ENCODE data around the gene ELAVL1. TPM values are rescaled to one million over a fixed set of nuclear protein-coding genes. Genes with fewer than 3 reads are reported as not detected.

Gene ELAVL1
- total and polyA plus RNA-seq, 9 of the 15 experiments (the other 6 are each of a cell fraction or from before 2014, with no cell fraction given), result 4.3 to 172 (median 69.2) TPM

- TF ChIP-seq ZMIZ1 (IDR thresholded peaks at IDR 0.05; ENCODE audit: low read depth in 2 of 2, low read length in 2 of 2), result no peak
- no peak for TF ChIP-seq ZEB2 (IDR thresholded peaks at IDR 0.05)
- TF ChIP-seq U2AF2 (optimal IDR thresholded peaks at IDR 0.05; ENCODE audit: low read depth, low read length), result no peak
- no peak for TF ChIP-seq VEZF1 (CRISPR knock-in tag; IDR thresholded peaks at IDR 0.05)
- no peak for TF ChIP-seq ARNT (IDR thresholded peaks at IDR 0.05)
- TF ChIP-seq GABPB1 (CRISPR knock-in tag; IDR thresholded peaks at IDR 0.05), result no peak
These were observed 74.7 kb downstream of the ELAVL1 start (continued) for GRCh38 chr19:7930765-7931164.
